Activated T-cell treated with anti-CD3 and anti-CD28 coated beads for 4 hours (primary cell): ENCODE measurements around the gene HERC2.

Experiments used
- DNase-seq: peaks from one replicate; pipeline ENCODE4 v3.0.0-alpha.2; 2020

Gene HERC2

DNA sequence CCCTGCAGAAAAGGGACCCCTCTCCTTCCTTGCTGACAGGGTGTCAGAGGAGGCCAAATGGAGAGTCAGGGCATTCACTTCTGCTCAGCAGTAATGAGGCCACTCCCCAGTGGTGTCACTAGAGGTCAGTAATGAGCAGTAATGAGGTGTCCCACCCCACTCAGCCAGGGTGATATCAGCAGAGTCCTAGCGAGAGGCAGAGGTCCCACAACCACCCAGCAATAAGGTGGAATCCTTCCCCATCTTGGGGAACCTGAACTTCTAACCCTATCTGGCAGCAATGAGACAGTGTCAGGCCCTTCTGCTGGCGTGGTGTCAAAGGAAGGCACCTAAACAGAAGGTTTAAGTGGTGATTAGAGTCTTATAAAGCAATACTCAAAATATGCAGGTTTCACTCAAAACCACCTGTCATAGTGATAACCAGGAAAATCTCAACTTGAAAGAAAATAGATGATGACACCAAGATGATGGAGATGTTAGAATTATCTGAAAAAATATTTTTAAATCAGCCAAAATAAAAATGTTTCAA lies 235.7 kb downstream of the HERC2 start:
- DNase-seq: peak; percentile 54

DNA sequence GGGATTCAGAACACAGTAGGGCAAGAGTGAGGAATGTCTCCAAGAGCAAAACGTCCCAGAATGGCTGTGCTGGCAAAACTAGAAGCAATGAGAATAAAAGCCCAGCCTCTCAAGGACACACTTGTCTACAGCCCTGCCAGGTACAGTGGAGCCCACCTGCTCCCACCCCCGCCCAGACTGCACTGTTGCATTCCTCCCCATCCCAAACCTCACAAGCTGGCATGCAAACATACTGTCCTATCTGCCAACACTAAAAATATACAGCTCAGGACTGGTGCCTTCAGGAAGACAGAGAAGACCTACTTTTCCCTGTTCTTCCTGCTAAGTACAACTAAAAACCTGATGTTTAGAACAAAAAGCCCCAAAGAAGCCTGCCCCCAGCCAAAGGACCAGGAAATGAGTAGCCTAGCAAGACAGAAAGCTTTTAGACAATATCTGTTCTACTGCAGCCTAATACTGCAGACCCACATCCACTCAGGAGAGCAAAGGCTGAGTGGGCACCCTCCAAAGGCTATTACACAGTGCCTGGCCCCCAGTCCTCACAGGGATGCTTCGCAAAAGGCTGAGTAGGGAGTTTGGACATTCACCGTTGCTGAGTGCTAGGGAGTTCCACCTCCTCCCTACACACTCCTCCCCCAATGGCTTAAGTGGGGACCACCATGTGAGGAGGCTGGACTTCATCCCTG lies 236.3 kb downstream of the HERC2 start:
- DNase-seq: no peak

DNA sequence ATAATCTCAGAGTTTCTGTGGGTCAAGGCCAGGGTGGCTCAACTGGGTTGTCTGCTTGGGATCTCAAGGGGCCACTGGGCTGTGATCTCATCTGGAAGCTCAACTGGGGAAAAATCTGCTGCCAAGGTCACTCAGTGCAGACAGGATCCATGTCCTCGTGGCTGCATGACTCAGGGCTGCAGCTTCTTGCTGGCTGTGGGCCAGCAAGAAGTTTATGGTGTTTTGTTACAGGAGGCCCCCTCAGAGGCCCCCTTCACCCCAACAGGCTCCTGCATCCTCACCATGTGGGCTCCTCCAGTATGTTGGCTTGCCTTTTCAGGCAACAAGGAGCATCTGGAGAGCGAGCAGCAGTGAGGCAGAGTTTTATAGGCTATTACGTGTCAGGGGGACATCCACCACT lies 237.4 kb downstream of the HERC2 start:
- DNase-seq: no peak

DNA sequence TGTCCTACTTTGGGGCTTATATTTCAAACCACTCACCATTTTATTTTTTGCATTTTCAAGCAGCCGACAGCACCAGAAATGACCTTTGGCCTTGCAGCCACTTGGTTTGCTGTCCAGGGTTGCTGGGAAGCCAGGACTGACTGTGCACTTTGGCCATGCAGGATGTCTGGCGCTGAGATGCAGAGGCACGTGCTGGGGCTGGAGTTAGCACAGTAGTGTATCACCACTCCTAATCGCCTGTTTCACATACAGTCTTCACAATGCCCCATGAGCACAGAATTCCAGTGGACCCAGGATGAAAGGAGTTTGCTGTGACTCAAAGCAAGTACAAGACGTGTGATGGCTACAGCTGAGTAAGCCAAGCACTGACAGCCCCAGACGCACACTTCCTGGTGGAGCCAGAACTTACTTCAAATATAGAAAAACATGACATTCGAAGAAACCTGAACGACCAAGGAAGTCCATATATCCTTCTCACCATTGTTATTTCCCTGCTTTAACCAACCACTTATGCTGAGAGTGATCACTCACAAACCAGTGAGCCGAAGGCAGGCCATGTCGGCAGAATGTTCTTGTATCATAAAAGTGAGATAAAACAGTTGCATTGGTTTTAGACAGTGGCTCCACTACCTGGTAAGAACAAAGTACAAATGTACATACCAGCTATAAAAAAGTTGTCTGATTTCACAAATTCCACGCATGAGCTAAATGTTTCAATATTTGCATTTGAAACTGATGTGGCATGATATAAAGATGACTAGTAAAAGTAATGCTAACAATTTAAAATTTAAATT lies 238.9 kb downstream of the HERC2 start:
- no peak for DNase-seq

DNA sequence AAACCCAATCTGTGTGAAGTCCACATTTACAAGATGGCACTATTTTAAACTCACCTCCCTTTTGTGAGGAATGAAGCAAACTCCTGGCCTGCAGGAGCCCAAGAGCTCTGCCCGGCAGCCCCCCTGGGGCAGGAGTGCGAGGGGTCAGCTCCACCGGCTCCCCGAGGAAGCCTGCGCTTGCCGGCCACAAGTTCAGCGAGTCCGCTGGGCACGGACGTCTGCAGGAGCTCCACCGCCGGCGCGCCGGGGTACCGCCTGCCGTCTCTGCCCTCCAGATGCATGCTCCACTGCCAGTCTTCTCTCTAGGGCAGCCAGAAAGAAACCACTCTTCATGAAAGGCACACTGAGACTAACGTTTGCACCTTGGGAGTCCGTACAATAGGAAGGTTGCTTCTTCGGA lies 240.4 kb downstream of the HERC2 start:
- no peak for DNase-seq

DNA sequence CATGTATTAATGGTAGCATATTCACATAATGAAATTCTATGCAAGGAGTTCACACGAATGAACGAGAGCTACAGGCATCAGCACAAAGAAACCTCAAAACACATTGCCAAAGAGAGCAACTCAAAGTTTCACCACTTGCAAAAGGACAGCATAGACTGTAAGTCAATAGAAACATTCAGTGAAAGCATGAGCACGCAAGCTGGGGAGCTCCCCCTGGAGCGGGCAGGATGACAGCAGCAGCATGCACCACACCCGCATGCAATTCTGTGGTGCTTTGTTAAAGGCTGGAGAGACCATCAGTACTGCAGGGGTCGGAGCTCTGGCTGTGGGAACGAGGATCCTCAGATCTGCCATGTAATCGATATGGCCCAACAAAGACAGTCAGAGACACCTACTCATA lies 241.6 kb downstream of the HERC2 start:
- no peak for DNase-seq

DNA sequence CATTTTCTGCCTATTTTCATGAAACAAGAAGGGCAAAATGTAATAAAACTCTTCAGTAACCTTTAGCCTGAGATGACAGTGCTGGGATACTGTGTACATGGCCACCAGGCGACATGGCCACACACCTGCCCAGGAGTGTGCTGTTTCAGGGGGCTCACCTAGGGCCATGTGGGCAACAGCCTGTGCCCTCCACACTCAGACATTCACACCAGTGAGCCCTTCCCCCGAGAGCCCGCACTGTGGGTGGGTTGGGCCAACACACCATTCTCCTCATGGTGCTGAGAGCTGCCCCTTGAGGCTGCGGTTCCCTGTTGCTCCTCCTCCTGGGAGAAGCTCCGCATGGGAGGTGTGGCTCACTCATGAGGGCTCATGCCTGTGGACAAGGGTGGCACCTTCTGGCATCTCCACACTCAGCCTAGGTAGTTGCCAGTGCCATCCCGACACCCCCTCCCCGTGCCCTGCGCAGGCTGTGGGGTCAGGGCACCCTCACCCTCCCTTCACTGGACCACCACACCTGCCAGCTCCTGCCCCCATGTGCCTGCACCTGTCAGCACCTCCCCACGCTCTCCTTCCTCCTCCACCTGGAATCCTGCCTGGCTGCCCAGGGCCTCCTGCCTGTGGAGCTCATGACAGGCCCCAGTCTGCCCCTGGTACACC lies 242.5 kb downstream of the HERC2 start:
- no peak for DNase-seq

DNA sequence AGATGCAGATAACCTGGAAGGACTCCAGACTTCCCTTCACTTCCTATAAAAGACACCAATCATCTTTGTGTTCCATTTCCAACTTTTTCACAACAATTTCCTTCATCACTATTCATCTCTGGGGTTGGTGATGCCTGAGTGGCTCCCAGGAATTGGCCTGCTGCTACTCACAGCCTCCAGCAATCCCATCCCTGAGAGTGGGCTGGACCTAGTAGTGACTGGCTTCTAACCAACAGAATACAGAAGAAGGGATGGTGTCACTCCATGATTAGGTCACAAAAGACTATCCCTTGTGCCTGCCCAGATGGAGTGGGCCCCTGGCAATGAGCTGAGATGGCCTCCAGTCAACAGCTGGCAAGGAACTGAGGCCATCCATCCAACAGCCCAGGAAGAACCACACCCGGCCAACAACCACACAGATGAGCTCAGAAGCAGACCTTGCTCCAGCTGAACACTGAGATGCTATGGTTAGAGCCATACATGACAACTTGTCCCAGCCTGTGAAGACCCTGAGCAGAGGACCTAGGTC lies 243.7 kb downstream of the HERC2 start:
- DNase-seq: no peak

DNA sequence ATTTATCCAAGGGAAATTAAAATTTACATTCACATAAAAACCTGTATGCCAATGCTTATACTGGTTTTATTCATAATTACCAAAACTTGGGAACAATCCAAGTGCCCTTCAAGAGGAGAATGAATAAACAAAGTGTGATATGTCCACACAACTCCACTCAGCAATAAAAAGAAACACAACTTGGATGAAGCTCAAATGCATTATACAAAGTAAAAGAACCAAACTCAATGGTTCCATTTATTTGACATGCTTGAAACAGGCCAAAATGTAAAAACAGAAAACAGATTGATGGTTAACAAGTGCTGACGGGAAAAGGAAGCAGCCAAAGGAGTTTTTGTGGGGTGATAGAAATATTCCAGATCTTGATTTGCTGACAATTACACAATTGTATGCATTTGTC lies 246.4 kb downstream of the HERC2 start:
- DNase-seq: no peak

DNA sequence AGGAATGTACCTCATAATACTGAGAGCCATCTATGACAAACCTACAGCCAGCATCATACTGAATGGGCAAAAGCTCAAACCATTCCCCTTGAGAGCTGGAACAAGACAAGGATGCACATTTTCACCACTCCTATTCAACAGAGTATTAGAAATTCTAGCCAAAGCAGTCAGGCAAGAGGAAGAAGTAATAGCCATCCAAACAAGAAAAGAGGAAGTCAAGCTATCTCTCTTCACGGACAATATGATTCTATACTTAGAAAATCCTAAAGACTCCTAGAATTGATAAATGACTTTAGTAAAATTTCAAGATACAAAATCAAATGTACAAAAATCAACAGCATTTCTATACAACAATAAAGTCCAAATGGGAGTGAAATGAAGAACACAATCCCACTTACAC lies 253.0 kb downstream of the HERC2 start:
- no peak for DNase-seq

DNA sequence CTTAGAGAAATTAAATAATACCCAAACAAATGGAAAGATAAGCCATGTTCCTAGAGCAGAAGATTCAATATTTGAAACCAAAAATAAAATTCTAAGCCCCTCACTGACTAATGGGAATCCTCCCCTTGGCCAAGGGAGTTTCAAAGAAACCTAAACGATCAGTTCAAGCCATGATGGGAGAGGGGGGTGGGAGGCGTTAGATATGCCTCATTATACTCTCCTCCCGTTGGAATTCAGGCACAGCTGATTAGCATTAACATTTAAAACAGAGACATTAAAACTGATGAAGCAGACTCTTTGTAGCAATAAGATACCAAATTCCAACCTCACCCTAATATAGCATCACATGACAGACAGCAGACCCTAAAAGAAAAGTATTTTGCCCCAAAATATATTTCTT lies 255.7 kb downstream of the HERC2 start:
- DNase-seq: no peak
